DMS53 (cell line): ENCODE results near the gene SBSN.

Source experiments
- DNase-seq: peaks from one replicate; lab custom pipeline; 2025; lab: John Stamatoyannopoulos, UW

SBSN gene

DNA sequence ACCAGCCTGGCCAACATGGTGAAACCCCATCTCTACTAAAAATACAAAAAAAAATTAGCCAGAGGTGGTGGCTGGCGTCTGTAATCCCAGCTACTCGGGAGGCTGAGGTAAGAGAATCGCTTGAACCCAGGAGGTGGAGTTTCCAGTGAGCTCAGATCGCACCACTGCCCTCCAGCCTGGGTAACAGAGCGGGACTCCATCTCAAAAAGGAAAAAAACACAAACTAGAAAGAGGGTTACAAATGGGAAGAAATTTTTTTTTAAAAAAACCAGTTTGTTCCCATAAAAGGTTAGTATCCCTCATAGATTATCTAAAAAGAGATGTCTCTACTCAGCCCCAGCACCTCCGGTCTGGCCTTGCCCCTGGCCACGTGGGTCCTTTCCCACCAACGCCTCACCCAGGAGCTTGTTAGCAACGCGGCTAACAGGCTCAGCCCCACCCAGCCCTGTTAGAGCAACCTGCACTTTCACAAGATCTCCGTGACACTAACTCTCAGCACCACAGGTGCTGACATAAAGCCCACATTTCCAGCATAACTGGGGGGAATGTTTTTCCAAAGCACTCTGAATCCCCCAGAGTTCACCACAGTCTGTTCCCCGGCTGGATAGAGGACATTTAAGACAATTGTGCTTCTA lies 19.0 kb downstream of the SBSN start:
- DNase-seq: peak; percentile 62

DNA sequence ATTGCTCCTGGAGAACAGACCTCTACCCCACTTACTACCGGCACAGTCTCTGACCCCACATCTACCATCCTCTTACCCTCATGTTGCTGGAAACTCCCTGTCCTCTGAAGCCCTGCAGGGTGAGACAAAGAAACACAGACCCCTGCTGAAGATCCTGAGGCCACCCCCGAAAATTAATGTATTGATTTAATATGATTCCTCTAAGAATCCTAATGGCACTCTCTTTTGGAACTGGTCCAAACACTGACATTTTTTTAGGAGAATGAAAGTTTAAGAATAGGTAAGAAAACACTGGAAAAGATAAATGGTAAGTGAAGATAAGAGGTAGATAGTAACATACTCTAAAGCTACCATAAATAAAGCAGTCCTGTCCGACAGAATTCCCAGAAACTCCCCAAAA lies 20.0 kb downstream of the SBSN start:
- no peak for DNase-seq

- DNase-seq: no peak
Observed at GRCh38 chr19:35507561-35507960, 20.6 kb downstream of the SBSN start.

GRCh38 chr19:35506011-35506410 lies 22.1 kb downstream of the SBSN start:
- no peak for DNase-seq

- no peak for DNase-seq
Observed at GRCh38 chr19:35502751-35503150, 25.4 kb downstream of the SBSN start.

- no peak for DNase-seq
Observed at GRCh38 chr19:35501684-35502083, 26.4 kb downstream of the SBSN start.

DNA sequence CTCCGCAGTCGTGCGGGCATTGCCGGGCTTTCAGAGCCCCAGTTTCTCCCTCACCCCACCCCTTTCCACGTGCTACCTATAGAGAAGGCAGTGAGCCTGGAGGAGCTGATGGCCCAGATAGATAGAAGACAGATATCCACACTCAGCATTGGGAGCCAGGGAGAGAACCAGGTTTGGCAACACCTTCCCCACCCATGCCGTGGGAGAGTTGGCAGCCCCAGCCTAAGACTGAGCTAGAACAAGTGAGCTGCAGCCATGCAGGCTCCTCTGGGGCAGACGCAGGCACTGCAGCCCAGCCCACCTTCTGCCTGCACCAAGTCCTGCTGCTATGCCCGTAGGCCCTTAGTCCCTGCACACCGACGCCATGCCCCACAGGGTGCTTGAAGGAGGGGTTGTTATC lies 27.5 kb downstream of the SBSN start:
- DNase-seq: no peak

- DNase-seq: no peak
Observed at GRCh38 chr19:35498984-35499527, 29.1 kb downstream of the SBSN start.

GRCh38 chr19:35498220-35498619 lies 29.9 kb downstream of the SBSN start:
- DNase-seq: no peak

- no peak for DNase-seq
Observed at GRCh38 chr19:35497406-35497805, 30.7 kb downstream of the SBSN start.

DNA sequence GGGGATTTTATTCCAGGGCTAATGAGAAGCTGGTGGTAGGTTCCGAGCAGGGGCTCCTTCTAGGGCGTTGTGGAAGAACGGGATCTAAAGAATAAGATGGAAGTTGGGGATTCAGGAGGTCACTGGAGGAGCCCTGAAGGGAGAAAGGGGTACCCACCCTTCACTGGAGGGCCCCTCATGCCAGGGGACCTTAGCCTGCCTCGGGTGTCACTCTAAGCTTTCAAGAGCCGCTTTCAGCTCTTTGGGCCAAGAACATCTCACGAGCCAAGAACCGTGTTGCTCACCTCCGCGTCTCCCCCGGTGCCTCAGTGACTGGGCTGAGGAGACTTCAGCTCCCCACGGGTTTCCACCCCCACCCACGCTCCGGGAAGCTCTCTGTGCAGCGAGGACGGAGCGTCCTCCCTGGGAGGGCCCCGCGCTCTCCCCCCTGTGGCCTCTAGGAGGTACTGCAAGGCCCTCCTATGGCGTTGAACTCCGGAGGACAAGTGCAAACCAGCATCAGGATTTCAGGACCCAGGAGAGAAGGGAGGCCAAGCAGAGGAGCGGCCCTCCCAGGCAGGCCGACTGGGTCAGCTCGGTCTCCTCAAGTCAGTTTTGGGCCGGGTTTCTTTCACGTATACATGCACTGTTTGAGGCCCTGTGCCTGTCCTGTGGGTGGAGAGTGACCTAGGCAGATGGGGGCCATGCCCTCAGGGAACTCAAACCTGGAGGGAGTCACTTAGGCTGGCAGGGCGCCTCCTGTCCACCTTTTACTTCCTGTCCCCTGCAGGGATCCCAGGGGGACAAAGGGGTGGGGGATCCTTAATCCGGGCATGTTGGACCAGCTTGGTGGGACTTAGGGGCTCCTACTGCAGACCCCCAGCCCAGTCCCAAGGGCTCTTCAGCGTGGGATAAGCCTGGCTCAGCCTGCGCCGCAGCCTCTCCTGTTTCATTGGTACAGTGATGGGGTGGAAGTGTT lies 32.7 kb downstream of the SBSN start:
- peak; percentile 92 for DNase-seq

DNA sequence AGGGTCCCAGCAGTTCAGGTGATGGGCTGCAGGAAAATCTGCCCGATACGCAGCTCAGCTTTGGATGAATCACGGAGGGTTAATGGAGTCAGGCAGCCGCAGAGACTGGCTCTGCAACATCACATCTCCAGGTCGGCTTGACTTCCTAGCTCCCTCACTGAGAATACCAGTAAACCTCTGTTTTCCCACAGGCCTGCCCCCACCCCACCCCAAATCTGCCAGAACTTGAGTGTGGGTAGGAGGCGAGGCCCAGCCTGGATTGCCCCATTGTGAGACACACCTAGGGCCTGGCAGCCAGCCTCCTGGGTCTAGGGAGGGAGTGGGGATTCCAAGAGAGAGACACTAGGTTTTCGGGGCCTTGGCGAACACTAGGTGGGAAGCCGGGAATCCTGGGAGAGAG lies 34.1 kb downstream of the SBSN start:
- DNase-seq: no peak

DNA sequence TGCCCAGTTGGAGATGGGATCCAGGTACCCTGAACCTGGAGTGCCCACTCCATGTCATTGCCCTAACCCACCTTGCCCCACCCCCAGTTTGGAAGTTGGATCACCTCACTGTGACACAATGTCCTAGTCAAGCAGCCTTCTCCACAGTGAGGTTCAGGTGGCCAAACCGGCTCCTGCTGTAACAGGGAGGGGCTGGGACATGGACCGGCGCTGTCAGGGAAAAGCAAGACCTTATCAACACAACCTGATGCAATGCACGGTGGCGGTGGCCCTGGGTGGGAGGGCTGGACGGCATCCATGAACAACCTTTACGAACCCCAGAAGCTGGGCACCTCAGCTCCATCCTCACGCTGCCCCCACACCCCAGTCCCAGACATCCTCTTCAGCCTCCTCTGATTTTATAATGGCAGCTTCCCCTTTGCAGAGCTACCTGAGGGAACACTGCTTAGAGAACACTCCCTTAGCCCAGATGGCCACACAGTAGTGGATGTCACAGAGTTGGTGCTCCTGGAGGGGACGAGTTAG lies 36.2 kb downstream of the SBSN start:
- no peak for DNase-seq

- DNase-seq: no peak
Observed at GRCh38 chr19:35490364-35490763, 37.7 kb downstream of the SBSN start, which contains the start of gene KRTDAP. TSS of gene KRTDAP (minus strand) at chr19:35490464. CDS start at chr19:35490442, 22 bp downstream.

DNA sequence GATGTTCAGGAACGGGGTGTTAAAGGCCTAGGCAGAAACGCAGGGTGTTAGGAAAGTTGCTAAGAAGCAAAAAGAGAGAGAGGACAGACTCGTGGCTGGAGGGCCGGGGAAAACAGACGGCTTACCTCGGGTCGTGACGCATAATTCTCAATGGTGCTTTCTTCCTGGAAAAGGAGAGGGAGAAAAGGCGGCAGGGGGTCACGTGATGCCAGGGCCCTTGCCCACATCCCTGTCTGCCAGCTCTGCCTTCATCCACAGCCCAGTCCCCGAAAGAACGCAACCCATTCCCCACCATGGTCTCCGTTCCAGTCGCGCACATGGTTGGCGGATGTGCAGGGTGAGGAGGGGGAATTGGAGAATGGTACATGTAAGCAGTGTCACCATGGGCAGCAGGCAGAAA lies 39.4 kb downstream of the SBSN start:
- no peak for DNase-seq

- DNase-seq: no peak
Observed at GRCh38 chr19:35487656-35488182, 40.4 kb downstream of the SBSN start.

DNA sequence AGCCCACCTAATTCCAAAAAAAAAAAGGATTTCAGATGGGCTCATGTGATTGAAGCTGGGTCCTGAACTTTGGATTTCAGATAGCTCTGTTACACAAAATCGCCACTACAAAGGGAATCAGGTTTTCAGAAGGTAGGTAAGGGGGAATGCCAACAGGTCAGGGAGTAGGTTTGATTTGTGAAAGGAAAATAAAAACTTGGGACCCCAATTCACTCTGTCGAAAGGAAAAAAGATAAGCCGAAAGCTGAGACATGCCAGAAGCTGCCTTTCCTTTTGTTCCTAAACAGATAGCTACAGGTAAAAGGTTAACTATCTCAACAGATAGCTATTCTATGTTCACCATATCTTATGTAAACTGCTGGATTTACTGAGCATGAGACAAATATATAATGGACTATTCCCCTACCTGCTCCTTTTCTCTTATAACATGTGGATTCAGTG lies 41.8 kb downstream of the SBSN start:
- DNase-seq: no peak

GRCh38 chr19:35484252-35485036 lies 43.7 kb downstream of the SBSN start:
- no peak for DNase-seq

DNA sequence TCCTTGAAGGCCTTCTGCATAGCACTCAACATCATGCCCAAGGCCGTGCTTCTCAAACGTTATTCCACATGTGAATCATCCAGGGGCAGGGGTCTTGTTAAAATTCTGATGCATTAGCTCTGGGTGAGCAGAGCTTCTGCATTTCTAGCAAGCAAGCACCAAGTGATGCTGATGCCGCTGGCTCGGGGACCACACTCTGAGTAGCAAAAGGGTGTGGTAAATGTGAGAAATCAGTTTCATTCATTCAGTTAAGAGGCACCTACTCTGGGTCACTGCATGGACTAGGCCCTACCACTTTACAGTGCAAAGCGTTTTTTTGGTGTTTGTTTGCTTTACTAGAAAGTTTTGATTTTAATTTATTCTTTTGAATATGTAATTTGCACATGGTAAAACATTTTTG lies 45.0 kb downstream of the SBSN start:
- no peak for DNase-seq

DNA sequence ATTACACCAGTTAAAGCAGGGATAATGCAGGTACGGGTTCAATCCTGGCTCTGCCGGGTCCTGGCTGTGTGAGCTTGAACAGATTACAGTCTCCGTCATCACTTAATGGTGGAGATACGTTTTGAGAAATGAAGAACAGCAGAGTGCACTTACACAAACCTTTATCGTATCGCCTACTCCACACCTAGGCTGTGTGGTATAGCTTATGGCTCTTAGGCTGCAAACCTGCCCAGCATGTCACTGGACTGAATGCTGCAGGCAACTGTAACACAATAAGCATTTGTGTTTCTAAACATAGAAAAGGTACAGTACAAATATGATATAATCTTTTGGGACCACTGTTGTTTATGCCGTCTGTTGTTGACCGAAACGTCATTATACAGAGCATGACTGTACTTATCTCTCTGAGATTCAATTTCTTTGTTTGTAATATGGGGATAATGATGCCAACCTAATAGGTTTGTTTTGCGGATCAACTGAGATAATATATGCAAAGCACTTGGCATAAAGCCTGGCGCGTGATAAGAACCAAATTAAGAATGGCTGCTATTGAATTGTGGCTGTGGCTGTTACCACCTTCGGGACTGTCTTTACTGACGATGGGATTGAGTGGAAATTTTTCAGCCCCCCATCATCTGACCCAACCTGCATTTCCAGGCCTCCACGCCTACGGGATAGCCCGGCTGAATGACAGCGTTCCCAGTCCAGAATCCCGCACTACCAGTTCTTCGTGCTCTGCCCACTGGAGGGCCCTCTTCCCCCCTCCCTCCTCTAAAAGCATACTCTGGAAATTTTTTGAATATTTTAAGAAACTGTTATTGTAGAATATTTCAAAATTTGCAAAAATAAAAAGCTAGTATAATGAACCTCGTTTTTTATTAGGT lies 49.1 kb downstream of the SBSN start:
- no peak for DNase-seq

DNA sequence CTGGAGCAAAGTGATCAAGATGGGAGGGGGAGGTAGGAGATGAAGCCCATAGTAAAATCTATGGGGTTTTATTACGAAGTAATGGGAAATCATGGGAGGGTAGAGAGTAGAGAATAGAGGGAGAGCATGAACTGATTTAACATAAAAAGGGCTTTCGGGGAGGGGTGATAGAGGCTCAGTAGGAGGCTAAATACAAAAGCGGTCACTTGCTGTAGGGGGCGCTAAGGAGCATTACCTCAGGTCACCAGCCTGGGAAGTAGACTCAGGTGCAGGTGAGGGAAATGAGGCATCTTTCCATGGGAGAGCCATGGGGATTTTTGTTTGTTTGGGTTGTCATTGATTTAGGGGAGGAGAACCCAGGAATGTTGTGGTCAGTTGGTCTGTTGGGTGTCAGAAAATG lies 52.0 kb downstream of the SBSN start:
- DNase-seq: peak; percentile 37
